GM19463 (cell line): ENCODE measurements around the gene KHDC4.

Experiments
- ATAC-seq: cut with Tn5 transposase; IDR thresholded peaks from one replicate; pipeline ENCODE4 v1.9.1; 2021; ENCODE audit warnings: mild to moderate bottlenecking, moderate library complexity; ENCODE audit not compliant: unreplicated experiment

KHDC4 gene

GRCh38 chr1:155872527-155872926 lies 61.7 kb downstream of the KHDC4 start:
- ATAC-seq: no peak

GRCh38 chr1:155871390-155871789 lies 62.8 kb downstream of the KHDC4 start:
- no peak for ATAC-seq

- no peak for ATAC-seq
Measured at GRCh38 chr1:155867766-155868165, 66.4 kb downstream of the KHDC4 start.

- ATAC-seq: no peak
Measured at GRCh38 chr1:155864393-155864792, 69.8 kb downstream of the KHDC4 start.
